ENCODE data around the gene OLIG3.

- TF ChIP-seq CTCF (conservative IDR thresholded peaks at IDR 0.05; ENCODE audit: low read depth, low read length) (no peak), EZH2 (IDR thresholded peaks at IDR 0.05; ENCODE audit: borderline replicate concordance, low read depth, low read length, poor library complexity, severe bottlenecking) (no peak)
Measured at GRCh38 chr6:137520520-137520919, 26.3 kb upstream of the OLIG3 start.
